AG04450 (cell line): ENCODE data around the gene ESR1. TPM values are rescaled to one million over a fixed set of nuclear protein-coding genes. Genes with fewer than 3 reads are reported as not detected.

Source experiments
- CTCF ChIA-PET: fragments of 300-600, 350-600 bp; formaldehyde crosslinking; extraction: SDS; loops from one replicate; lab custom pipeline; 2022; ENCODE audit warnings: antibody characterized with exemption, inconsistent platforms; lab: Charles Lee
- POLR2A ChIA-PET: fragments of 350-600 bp; formaldehyde crosslinking; extraction: SDS; loops from one replicate; lab custom pipeline; 2021; ENCODE audit warnings: antibody characterized with exemption, inconsistent platforms; lab: Yijun Ruan, JAX
- DNase-seq: peaks from one replicate; pipeline ENCODE4 v3.0.0-alpha.2; 2011; ENCODE audit warnings: low read depth, low spot score
- H3K27ac ChIP-seq: one replicate; pipeline ENCODE4 v1.5.1; 2012; ENCODE audit warnings: low read depth, low read length, control low read depth
- H3K27me3 ChIP-seq: one replicate; pipeline ENCODE4 v1.6.0; 2012; ENCODE audit warnings: low read length; ENCODE audit not compliant: control insufficient read depth, insufficient read depth
- H3K4me3 ChIP-seq: 2 replicates; pipeline ENCODE4 v1.5.1; 2011; ENCODE audit warnings: mild to moderate bottlenecking, low read depth, low read length, control low read depth
- H3K9me3 ChIP-seq: 2 replicates; pipeline ENCODE4 v1.5.1; 2012; ENCODE audit warnings: low read length; ENCODE audit not compliant: control insufficient read depth, insufficient read depth
- CTCF ChIP-seq: IDR thresholded peaks from 2 replicates; pipeline ENCODE4 v1.5.1; 2011; ENCODE audit warnings: low read depth, low read length, control low read depth, inconsistent platforms
- polyA plus RNA-seq: library from polyadenylated mRNA; depleted of rRNA; stranded (reverse); fragments of >200 nt; gene quantifications from 2 replicates; pipeline ENCODE4 v1.2.3, GENCODE V29; 2011

The ESR1 gene
- polyA plus RNA-seq, 1 experiment, result 0.02 TPM

- no peaks in the 10 kb centered on the region for H3K9me3 ChIP-seq
- no peak for DNase-seq
- CTCF ChIA-PET, result no interaction called here
- no peaks in the 10 kb centered on the region for H3K27me3 ChIP-seq
- H3K27ac ChIP-seq, result no peak overlapping the region
- POLR2A ChIA-PET, result no interaction called here
- TF ChIP-seq CTCF, result no peak
- H3K4me3 ChIP-seq, result no peak overlapping the region
These were observed 184.6 kb downstream of the ESR1 start for GRCh38 chr6:151992091-151992490.

GRCh38 chr6:151993364-151993763 lies 185.9 kb downstream of the ESR1 start:
- no peak overlapping the region for H3K27ac ChIP-seq
- ChIA-PET POLR2A (no interaction called here), CTCF (no interaction called here)
- TF ChIP-seq CTCF, result no peak
- H3K9me3 ChIP-seq, result no peaks in the 10 kb centered on the region
- no peak overlapping the region for H3K4me3 ChIP-seq
- no peaks in the 10 kb centered on the region for H3K27me3 ChIP-seq
- no peak for DNase-seq

- CTCF ChIA-PET, result no interaction called here
- no peaks in the 10 kb centered on the region for H3K9me3 ChIP-seq
- H3K4me3 ChIP-seq, result no peak overlapping the region
- DNase-seq, result no peak
- TF ChIP-seq CTCF, result no peak
- no peak overlapping the region for H3K27ac ChIP-seq
- POLR2A ChIA-PET, result no interaction called here
- H3K27me3 ChIP-seq, result no peaks in the 10 kb centered on the region
These were observed 191.3 kb downstream of the ESR1 start for GRCh38 chr6:151998784-151999183.

GRCh38 chr6:151999194-151999593 lies 191.7 kb downstream of the ESR1 start:
- POLR2A ChIA-PET, result no interaction called here
- no peaks in the 10 kb centered on the region for H3K9me3 ChIP-seq
- H3K27me3 ChIP-seq, result no peaks in the 10 kb centered on the region
- TF ChIP-seq CTCF, result no peak
- no peak for DNase-seq
- H3K27ac ChIP-seq, result no peak overlapping the region
- no peak overlapping the region for H3K4me3 ChIP-seq
- CTCF ChIA-PET, result no interaction called here

GRCh38 chr6:152001408-152001807 lies 193.9 kb downstream of the ESR1 start:
- Histone ChIP-seq H3K27ac (no peak overlapping the region), H3K4me3 (no peak overlapping the region), H3K9me3 (no peaks in the 10 kb centered on the region), H3K27me3 (no peaks in the 10 kb centered on the region)
- POLR2A ChIA-PET, result no interaction called here
- no peak for TF ChIP-seq CTCF
- no peak for DNase-seq
- CTCF ChIA-PET, result no interaction called here
